Fibroblast of villous mesenchyme (primary cell): ENCODE results near the gene INAFM1. TPM values are rescaled to one million over a fixed set of nuclear protein-coding genes. Genes with fewer than 3 reads are reported as not detected.
"Not testable (repeated sequence)": the region's sequence is repeated elsewhere in the genome, so short reads cannot be mapped to it uniquely, and the experiment has no call there.

Experiments used
- DNase-seq: peaks from one replicate; pipeline ENCODE4 v3.0.0-alpha.2; 2010; ENCODE audit warnings: low read depth
- H3K4me3 ChIP-seq: 2 replicates; pipeline ENCODE4 v1.5.1; 2011; ENCODE audit warnings: low read depth, mild to moderate bottlenecking, low read length
- CTCF ChIP-seq: IDR thresholded peaks from 2 replicates; pipeline ENCODE4 v1.5.1; 2012; ENCODE audit warnings: low read depth, mild to moderate bottlenecking, low read length; ENCODE audit not compliant: insufficient read depth
- total RNA-seq: library from RNA; depleted of rRNA; stranded (reverse); fragments of >200 nt; gene quantifications from 2 replicates; pipeline ENCODE4 v1.2.3, GENCODE V29; 2012

INAFM1 gene
- total RNA-seq, 1 donor: 2.6 TPM

DNA sequence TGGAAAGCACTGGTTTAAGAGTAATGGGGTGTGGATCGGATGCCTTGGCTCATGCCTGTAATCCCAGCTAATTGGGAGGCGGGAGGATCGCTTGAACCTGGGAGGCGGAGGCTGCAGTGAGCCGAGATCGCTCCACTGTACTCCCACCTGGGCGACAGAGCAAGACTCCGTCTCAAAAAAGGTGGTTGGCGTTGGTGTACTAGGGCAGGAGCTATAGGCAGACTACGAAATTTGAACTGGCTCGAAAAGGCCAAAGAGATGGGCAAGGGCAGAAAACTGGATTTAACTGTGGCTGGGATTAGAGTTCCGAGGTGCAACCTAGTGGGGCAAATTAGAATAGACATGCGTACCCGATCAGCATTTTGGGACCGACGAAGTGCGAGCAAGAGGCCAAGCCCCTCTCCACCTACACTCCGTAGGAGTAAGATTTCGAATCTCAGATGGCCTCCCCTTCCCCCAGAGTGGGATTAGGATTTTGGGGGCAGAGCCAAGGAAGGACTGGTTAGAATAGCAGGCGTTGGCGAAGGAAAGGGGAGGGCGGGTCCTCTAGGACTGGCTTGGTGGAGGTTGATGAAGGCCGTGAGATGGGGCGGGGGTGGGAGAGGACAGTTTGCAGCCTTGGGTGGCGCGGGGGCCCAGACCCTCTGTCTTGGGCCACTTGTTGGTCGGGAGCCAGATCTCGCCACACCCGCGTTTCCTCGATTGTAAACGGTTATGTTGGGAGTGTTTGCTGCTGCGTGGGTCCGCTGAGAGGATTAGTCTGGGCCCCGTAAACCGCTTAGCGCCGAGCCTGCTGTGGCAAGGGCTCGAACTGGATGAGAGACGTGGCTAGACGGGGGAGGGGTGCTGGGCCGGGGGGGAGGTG lies 2.0 kb upstream of the INAFM1 start:
- no peak for TF ChIP-seq CTCF
- DNase-seq: peak; percentile 83
- peak overlapping the region; percentile 77 for H3K4me3 ChIP-seq

DNA sequence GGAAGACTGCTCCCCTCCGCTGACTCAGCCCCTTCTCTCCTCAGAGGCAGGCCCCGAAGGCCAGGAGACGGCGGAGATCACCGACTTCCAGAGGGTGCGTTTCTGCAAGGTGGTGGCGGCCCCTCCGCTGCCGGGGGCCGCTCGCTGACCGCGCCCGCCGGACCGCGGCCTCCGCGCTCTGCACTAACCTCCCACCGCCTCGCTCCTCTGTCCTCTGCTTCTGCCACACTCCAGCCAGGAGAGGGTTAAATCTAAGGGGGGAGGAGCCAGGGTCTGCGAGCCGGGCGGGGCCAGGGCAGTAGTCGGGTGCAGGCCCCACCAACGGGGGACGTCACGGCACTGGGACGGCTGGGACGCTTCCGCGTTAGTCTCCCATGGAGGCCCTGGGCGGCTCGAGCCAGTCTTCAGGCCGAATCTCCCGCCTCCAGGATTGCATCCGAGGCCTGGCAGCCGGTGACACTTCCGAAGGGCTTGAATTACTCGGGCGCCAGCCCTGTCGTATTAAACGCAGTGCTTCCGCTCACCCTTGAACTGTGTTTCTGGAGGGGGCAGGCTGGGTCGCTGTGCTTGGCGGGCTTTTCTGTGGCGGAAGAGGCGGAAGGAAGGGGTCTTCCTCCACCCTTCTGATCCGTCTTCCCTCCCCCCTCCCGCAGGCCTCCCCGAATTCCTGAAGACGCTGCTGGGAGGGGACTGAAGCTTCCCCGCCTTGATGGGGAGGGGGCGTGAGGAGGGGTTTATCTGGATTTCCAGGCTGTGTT lies 1.2 kb upstream of the INAFM1 start:
- peak; percentile 94 for DNase-seq
- H3K4me3 ChIP-seq: peak overlapping the region; percentile 77
- TF ChIP-seq CTCF: no peak

- no peak for TF ChIP-seq CTCF
- DNase-seq: no peak
Observed at GRCh38 chr19:47274891-47275761, 441 bp downstream of the INAFM1 start.

DNA sequence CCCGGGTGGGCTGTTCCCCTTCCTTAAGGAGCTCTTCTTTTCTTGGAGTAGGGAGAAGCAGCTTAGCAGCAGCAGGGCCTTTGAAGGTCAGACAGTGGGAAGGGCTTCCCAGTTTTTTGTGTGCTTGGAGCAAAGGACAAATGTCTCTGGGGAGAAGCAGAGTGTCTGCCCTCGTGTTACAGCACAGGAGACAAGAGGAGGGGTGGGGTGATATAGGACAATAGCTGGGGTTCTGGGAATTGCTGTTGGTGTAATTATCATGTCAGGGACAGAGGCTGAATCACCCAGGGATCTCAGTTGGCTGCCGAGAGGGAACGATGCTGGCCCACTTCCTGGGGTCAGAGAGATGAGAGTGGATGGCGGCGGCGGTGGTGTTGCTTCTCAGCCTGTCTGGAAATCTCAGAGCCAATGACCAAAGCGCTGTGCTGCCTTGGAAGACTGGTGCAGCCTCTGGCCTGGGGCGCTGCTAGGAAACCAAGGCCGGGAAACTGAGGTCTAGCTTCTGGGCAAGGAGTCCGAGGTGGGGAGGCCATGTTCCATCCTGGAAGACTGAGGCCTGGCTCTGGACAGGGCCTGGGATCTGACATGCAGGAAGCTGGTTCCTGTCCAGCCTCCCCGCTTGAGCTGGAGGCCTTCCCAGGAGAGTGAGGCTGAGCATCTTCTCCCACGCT lies 1.2 kb downstream of the INAFM1 start:
- DNase-seq: peak; percentile 64
- TF ChIP-seq CTCF: no peak
- peak overlapping the region; percentile 48 for H3K4me3 ChIP-seq

More at GRCh38 chr19:47274891-47275761, 441 bp downstream of the INAFM1 start:
- peak overlapping the region; percentile 48 for H3K4me3 ChIP-seq

DNA sequence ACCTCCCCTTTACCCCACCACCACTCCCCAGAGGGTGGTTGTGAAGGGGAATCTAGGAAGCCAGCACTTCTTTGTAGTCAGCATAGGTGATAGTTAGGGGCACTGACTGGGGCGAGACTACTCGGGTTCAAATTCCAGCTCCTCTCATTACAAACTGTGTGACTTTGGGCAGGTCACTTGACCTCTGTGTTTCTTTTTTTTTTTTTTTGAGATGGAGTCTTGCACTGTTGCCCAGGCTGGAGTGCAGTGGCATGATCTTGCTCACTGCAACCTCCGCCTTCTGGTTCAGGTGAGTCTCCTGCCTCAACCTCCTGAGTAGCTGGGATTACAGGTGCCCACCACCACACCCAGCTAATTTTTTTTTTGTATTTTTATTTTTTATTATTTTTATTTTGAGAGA lies 1.8 kb downstream of the INAFM1 start:
- not testable (repeated sequence) for H3K4me3 ChIP-seq, DNase-seq

- DNase-seq: no peak
- H3K4me3 ChIP-seq: no peak overlapping the region
- TF ChIP-seq CTCF: peak; percentile 48
Observed at GRCh38 chr19:47280183-47280797, 5.6 kb downstream of the INAFM1 start.
